ENCODE data around the gene THPO. TPM values are rescaled to one million over a fixed set of nuclear protein-coding genes. Genes with fewer than 3 reads are reported as not detected.

THPO gene
- total and polyA plus RNA-seq, 9 of the 15 experiments (the other 6 are each of a cell fraction or from before 2014, with no cell fraction given): 0.11 to 1.1 (median 0.35) TPM; not detected in 1

GRCh38 chr3:184362668-184363546, 15.1 kb downstream of the THPO start (continued):
- TF ChIP-seq THAP12 (CRISPR knock-in tag; IDR thresholded peaks at IDR 0.05) (no peak), FOXK1 (CRISPR knock-in tag; IDR thresholded peaks at IDR 0.05; ENCODE audit: borderline replicate concordance) (no peak; the same call in none of the 2 replicates), PRPF4 (IDR thresholded peaks at IDR 0.05; ENCODE audit: insufficient read depth, low read depth, low read length, poor library complexity, severe bottlenecking) (no peak), CREB5 (CRISPR knock-in tag; IDR thresholded peaks at IDR 0.05) (no peak), ZNF165 (CRISPR knock-in tag; IDR thresholded peaks at IDR 0.05; ENCODE audit: borderline replicate concordance) (no peak), ZC3H8 (IDR thresholded peaks at IDR 0.05) (no peak), U2AF1 (optimal IDR thresholded peaks at IDR 0.05; ENCODE audit: low read depth, low read length) (no peak), RNF2 (IDR thresholded peaks at IDR 0.05) (no peak), TCF7 (IDR thresholded peaks at IDR 0.05; ENCODE audit: borderline replicate concordance) (no peak), ZNF740 (CRISPR knock-in tag; IDR thresholded peaks at IDR 0.05) (no peak; the same call in 1 of the 2 replicates), ZNF740 (tag; IDR thresholded peaks at IDR 0.05) (peak in 1 of 2 experiments; percentile 58; a peak in 1 of 4 replicates), ETV6 (IDR thresholded peaks at IDR 0.05; ENCODE audit: borderline replicate concordance in 1 of 2, low read depth in 2 of 2, low read length in 1 of 2) (no peak), ETV6 (CRISPR knock-in tag; IDR thresholded peaks at IDR 0.05; ENCODE audit: borderline replicate concordance) (peak; percentile 64; the same call in 1 of the 2 replicates), HMBOX1 (IDR thresholded peaks at IDR 0.05) (no peak)

All from K562 (cell line).